GM18520 (cell line): ENCODE results near the gene GPX5.

Source experiments
- ATAC-seq: cut with Tn5 transposase; IDR thresholded peaks from one replicate; pipeline ENCODE4 v1.9.1; 2021; ENCODE audit not compliant: unreplicated experiment

The GPX5 gene

GRCh38 chr6:28553986-28554881 is 28.6 kb downstream of the GPX5 start:
- no peak for ATAC-seq

DNA sequence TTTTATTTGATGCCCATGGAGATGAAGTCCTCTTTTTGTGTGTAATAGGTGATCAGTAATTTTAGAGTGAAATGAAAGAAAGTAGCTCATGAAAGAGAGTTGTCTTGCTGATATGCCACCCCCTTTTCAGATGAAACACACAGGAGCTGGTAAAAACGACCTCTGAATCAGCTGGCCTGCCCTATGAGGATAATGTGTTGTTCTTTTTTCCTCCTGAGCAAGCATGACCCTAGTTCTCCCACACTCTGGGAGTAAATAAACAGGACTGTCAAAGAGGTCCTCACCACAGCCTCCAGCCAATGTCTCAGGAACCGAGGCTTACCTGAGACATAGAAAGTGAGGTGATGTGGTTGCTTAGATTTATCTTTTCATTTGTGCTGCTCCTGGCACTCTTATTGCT is 29.5 kb downstream of the GPX5 start:
- no peak for ATAC-seq

DNA sequence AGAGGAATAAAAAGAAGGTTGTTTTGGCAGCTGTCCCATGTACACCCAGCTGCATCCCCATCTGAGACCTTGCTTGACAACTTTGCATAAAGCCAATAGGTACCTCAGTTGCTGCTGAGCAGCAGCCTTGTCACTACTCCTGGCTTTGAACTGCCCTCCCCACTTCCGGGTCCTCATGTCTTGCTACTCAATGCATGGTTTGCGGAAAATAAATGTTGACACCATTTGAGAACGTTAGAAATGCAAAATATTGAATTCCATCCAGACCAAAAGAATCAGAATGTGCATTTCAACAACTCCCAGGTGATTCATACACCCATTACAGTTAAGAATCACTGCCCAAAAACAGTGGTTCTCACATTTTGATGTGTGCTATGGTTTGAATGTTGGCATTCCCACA is 32.9 kb downstream of the GPX5 start:
- ATAC-seq, result no peak

GRCh38 chr6:28563430-28564095 is 37.9 kb downstream of the GPX5 start:
- ATAC-seq, result no peak

DNA sequence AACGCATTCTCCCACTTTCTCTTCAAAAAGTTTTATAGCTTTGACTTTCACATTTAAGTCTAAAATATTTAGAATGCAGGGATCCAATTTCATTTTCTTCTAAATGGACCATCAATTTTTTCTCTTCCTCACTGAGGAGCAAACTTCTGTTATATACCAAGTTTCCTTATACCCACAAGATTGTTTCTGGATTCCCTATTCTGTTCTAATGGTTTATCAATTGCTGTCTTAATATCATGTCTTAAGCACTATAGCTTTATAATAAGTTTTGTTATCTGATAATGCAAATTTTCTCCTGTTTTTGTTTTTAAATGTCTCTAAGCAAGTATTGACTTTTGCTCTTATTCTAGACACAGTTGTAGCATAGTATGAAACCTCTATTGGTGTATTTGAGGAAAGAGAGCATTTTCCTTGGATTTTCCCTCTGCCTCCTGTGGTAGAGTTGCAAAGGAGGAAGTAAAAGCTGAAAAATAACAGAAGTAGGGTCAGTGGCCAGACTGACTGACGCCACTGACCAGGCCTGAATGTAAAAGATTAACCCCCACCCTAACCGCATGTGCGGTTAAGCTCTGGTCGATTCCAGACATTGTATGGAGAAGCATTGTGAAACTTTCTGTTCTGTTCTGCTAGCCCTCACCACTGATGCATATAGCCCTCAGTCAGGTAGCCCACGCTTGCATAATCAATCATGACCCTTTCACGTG is 40.3 kb downstream of the GPX5 start:
- ATAC-seq, result no peak

- no peak for ATAC-seq
These were observed 41.0 kb downstream of the GPX5 start for GRCh38 chr6:28566527-28567252.

DNA sequence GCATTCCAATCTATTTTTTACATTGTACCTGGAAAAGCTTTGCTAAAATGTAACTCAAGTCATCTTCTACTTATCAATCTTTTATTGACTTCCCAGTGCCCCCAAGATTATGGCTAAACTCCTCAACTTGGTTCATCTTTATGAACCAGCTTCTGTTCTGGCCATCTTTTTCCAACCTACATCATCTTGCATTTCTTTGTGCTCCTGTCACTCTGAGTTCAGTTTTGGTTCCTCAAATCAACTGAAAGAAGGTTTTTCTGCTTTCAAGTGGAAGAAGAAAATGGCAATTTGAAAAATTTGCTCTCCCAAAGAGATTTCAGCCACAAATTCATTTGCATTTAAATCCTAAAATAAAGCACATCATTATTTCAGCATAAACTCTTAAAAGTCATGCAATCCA is 41.8 kb downstream of the GPX5 start:
- no peak for ATAC-seq

- ATAC-seq, result no peak
These were observed 42.9 kb downstream of the GPX5 start for GRCh38 chr6:28568515-28569108.

DNA sequence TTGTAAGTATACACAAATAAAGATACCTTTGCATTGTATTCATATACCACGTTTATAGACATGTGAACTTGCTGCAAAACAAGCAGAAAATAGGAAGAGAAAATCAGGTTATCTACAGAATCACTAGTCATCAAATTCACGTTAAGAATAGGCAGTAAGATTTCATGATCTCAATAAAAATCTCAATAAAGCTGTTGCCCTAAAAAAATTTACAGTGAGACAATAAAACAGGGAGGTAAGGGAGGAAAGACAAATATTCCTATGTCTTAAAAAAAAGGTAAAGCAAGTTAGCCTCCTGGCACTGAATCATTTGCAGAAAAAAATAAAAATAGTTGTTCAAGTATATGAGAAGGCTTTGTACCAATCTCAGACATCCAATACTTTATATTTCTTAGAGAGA is 44.1 kb downstream of the GPX5 start:
- no peak for ATAC-seq

DNA sequence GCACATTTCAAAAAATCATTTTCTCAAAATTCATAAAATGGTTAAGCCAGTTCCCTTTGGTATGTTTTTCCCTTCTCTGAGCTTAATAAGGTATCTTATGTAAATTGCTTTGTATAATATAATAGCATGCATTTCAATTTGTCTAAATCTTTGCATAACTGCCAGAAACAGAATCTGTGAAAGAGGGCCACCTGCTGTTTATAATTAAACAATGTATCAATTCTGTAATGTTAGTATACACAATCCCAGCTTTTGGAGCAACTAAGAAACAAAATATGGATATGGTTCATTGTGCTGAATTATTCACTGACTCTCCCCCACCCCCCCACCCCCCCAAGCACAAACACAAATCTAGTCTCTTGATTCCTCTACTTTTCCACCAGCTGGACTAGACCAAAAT is 54.8 kb downstream of the GPX5 start:
- ATAC-seq, result no peak

GRCh38 chr6:28583463-28583862 is 57.8 kb downstream of the GPX5 start:
- no peak for ATAC-seq
